Caco-2 (cell line): Measurements from ENCODE around the gene PBX2. TPM values are rescaled to one million over a fixed set of nuclear protein-coding genes. Genes with fewer than 3 reads are reported as not detected.
"Not testable (repeated sequence)": the region's sequence is repeated elsewhere in the genome, so short reads cannot be mapped to it uniquely, and the experiment has no call there.

ENCODE experiments used
- BruUV-seq: library from RNA; stranded (reverse); fragments of 400-500 nt; replicated peaks from 2 replicates; lab custom pipeline; 2021; lab: Mats Ljungman, UMichigan
- CTCF ChIA-PET: fragments of 300-600 bp; sonication (Branson Sonifier 250); formaldehyde crosslinking; loops from one replicate; lab custom pipeline; 2022; ENCODE audit warnings: antibody characterized with exemption; lab: Charles Lee
- POLR2A ChIA-PET: fragments of 300-600 bp; sonication (Branson Sonifier 250); formaldehyde crosslinking; loops from one replicate; lab custom pipeline; 2022; ENCODE audit warnings: antibody characterized with exemption; lab: Charles Lee
- DNase-seq, 2 experiments: peaks; one replicate each; pipeline versions ENCODE4 v3.0.0 to v3.0.0-alpha.2; 2020 to 2022
- H3K27me3 ChIP-seq: replicated peaks from 2 replicates; pipeline ENCODE4 v1.6.0; 2011; ENCODE audit warnings: low read length; ENCODE audit not compliant: control insufficient read depth, insufficient read depth
- H3K36me3 ChIP-seq: 2 replicates; pipeline ENCODE4 v1.5.1; 2011; ENCODE audit warnings: low read length; ENCODE audit not compliant: control insufficient read depth, insufficient read depth
- H3K4me1 ChIP-seq: fragments of 250-450 bp; sonication (Bioruptor Pico); 2 replicates; pipeline ENCODE4 v1.5.1; 2020; ENCODE audit warnings: mild to moderate bottlenecking
- H3K4me3 ChIP-seq: 2 replicates; pipeline ENCODE4 v1.5.1; 2011; ENCODE audit warnings: low read depth, mild to moderate bottlenecking, control low read depth, low read length
- H3K9me3 ChIP-seq: fragments of 250-450 bp; sonication (Bioruptor Pico); 2 replicates; pipeline ENCODE4 v1.5.1; 2020; ENCODE audit warnings: mild to moderate bottlenecking, moderate library complexity
- H3K27ac Mint-ChIP-seq: one replicate; pipeline ENCODE4 v1.8.0; 2022; ENCODE audit warnings: mixed read lengths; ENCODE audit not compliant: unreplicated experiment
- H3K27me3 Mint-ChIP-seq: one replicate; pipeline ENCODE4 v1.8.0; 2022; ENCODE audit warnings: mixed read lengths; ENCODE audit not compliant: insufficient read depth, unreplicated experiment
- H3K36me3 Mint-ChIP-seq: one replicate; pipeline ENCODE4 v1.8.0; 2022; ENCODE audit warnings: mild to moderate bottlenecking, mixed read lengths; ENCODE audit not compliant: insufficient read depth, unreplicated experiment
- H3K4me1 Mint-ChIP-seq: one replicate; pipeline ENCODE4 v1.8.0; 2022; ENCODE audit warnings: low read depth, mixed read lengths; ENCODE audit not compliant: unreplicated experiment
- H3K4me3 Mint-ChIP-seq: one replicate; pipeline ENCODE4 v1.8.0; 2022; ENCODE audit warnings: mild to moderate bottlenecking, moderate library complexity, mixed read lengths; ENCODE audit not compliant: unreplicated experiment
- H3K9me3 Mint-ChIP-seq: one replicate; pipeline ENCODE4 v1.8.0; 2022; ENCODE audit warnings: mixed read lengths; ENCODE audit not compliant: unreplicated experiment
- CTCF ChIP-seq, 2 experiments: fragments of 200-600 bp in 1 of 2; IDR thresholded peaks; 1 replicate in 1 of 2; 2 replicates in 1 of 2; pipeline versions ENCODE4 v1.5.1 to v1.8.0; 2011 to 2022; ENCODE audit warnings: antibody characterized with exemption in 1 of 2, control low read depth in 1 of 2, inconsistent platforms in 1 of 2, low read depth in 1 of 2, low read length in 1 of 2, mild to moderate bottlenecking in 1 of 2, moderate library complexity in 1 of 2; ENCODE audit not compliant: insufficient read depth in 1 of 2, severe bottlenecking in 1 of 2, unreplicated experiment in 1 of 2
- intact Hi-C: fragments of 100-400 bp; cut with micrococcal nuclease; formaldehyde crosslinking; loops from one replicate; pipeline ENCODE4 v1.10.0; 2022; ENCODE audit not compliant: unreplicated experiment
- total RNA-seq: library from RNA; stranded (reverse); gene quantifications from 2 replicates; pipeline ENCODE4 v1.2.3, GENCODE V29; 2022

Gene PBX2
- total RNA-seq, 1 experiment from 2014 or later, result 96.3 TPM

- Histone ChIP-seq H3K4me3 (no peak overlapping the region), H3K4me1 (no peaks in the 10 kb centered on the region), H3K9me3 (no peaks in the 10 kb centered on the region), H3K27me3 (no peaks in the 10 kb centered on the region; the same call in 1 of the 2 replicates), H3K36me3 (no peaks in the 10 kb centered on the region)
- H3K4me3 Mint-ChIP-seq, result no peak overlapping the region
- BruUV-seq, result no TSS peak
- peaks cover 10% of the 10 kb centered on the region for H3K4me1 Mint-ChIP-seq
- H3K36me3 Mint-ChIP-seq, result no peaks in the 10 kb centered on the region
- CTCF ChIA-PET, result no interaction called here
- peaks cover 2% of the 10 kb centered on the region for H3K27me3 Mint-ChIP-seq
- TF ChIP-seq CTCF (IDR thresholded peaks at IDR 0.05; ENCODE audit: insufficient read depth in 1 of 2, low read depth in 1 of 2, low read length in 1 of 2, severe bottlenecking in 1 of 2, unreplicated experiment in 1 of 2), result no peak
- DNase-seq, result no peak
- intact Hi-C loops, result no loop called here
- POLR2A ChIA-PET, result no interaction called here
- no peaks in the 10 kb centered on the region for H3K9me3 Mint-ChIP-seq
- H3K27ac Mint-ChIP-seq, result no peak overlapping the region
Measured at GRCh38 chr6:32214126-32214525, 24.1 kb upstream of the PBX2 start.

DNA sequence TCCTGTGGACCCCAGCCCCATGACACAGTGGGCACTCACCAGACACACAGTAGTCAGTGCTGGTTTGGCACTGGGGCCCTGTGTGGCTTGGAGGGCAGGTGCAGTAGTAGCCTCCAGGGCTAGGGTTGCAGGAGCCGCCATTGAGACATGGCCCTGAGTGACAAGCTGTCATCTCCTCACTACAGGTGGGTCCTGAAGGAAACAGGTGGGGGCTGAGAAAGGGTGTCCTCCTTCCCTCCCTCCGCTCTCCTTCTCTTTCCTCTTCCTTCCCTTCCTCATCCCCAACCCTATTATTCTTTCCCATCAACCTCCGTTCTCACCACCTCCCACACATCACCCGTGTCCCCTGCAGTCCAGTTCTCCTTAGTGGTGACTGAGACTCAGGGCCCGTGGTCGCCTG is 23.6 kb upstream of the PBX2 start:
- no peaks in the 10 kb centered on the region for H3K36me3 Mint-ChIP-seq
- H3K4me1 ChIP-seq, result no peaks in the 10 kb centered on the region
- H3K4me3 ChIP-seq, result no peak overlapping the region
- H3K4me3 Mint-ChIP-seq, result no peak overlapping the region
- DNase-seq, result no peak
- peaks cover 2% of the 10 kb centered on the region for H3K27me3 Mint-ChIP-seq
- BruUV-seq, result no TSS peak
- no peak overlapping the region for H3K27ac Mint-ChIP-seq
- peaks cover 10% of the 10 kb centered on the region for H3K4me1 Mint-ChIP-seq
- intact Hi-C loops, result no loop called here
- POLR2A ChIA-PET, result no interaction called here
- CTCF ChIA-PET, result no interaction called here
- H3K27me3 ChIP-seq, result no peaks in the 10 kb centered on the region; the same call in 1 of the 2 replicates
- TF ChIP-seq CTCF (IDR thresholded peaks at IDR 0.05; ENCODE audit: insufficient read depth in 1 of 2, low read depth in 1 of 2, low read length in 1 of 2, severe bottlenecking in 1 of 2, unreplicated experiment in 1 of 2), result no peak
- H3K9me3 ChIP-seq, result no peaks in the 10 kb centered on the region
- H3K9me3 Mint-ChIP-seq, result no peaks in the 10 kb centered on the region
- no peaks in the 10 kb centered on the region for H3K36me3 ChIP-seq

GRCh38 chr6:32212076-32212760 is 22.2 kb upstream of the PBX2 start:
- H3K27me3 Mint-ChIP-seq, result no peaks in the 10 kb centered on the region
- H3K36me3 Mint-ChIP-seq, result no peaks in the 10 kb centered on the region
- Histone ChIP-seq H3K4me1 (no peaks in the 10 kb centered on the region), H3K9me3 (no peaks in the 10 kb centered on the region), H3K4me3 (no peak overlapping the region), H3K36me3 (no peaks in the 10 kb centered on the region), H3K27me3 (no peaks in the 10 kb centered on the region; the same call in 1 of the 2 replicates)
- POLR2A ChIA-PET, result no interaction called here
- H3K9me3 Mint-ChIP-seq, result no peaks in the 10 kb centered on the region
- DNase-seq, result no peak
- H3K4me3 Mint-ChIP-seq, result no peak overlapping the region
- H3K27ac Mint-ChIP-seq, result no peak overlapping the region
- CTCF ChIA-PET, result no interaction called here
- TF ChIP-seq CTCF (IDR thresholded peaks at IDR 0.05; ENCODE audit: insufficient read depth in 1 of 2, low read depth in 1 of 2, low read length in 1 of 2, severe bottlenecking in 1 of 2, unreplicated experiment in 1 of 2), result no peak
- no TSS peak for BruUV-seq
- peaks cover 10% of the 10 kb centered on the region for H3K4me1 Mint-ChIP-seq
- intact Hi-C loops, result no loop called here

GRCh38 chr6:32211432-32211831 is 21.4 kb upstream of the PBX2 start:
- H3K4me3 ChIP-seq, H3K4me1 ChIP-seq, H3K36me3 Mint-ChIP-seq, BruUV-seq, H3K36me3 ChIP-seq, H3K9me3 ChIP-seq, H3K4me3 Mint-ChIP-seq, DNase-seq, H3K9me3 Mint-ChIP-seq, H3K4me1 Mint-ChIP-seq, CTCF ChIA-PET, H3K27ac Mint-ChIP-seq, H3K27me3 ChIP-seq, intact Hi-C loops, H3K27me3 Mint-ChIP-seq, POLR2A ChIA-PET: not testable (repeated sequence)
